ENCODE data around the gene RICTOR.

RICTOR gene

DNA sequence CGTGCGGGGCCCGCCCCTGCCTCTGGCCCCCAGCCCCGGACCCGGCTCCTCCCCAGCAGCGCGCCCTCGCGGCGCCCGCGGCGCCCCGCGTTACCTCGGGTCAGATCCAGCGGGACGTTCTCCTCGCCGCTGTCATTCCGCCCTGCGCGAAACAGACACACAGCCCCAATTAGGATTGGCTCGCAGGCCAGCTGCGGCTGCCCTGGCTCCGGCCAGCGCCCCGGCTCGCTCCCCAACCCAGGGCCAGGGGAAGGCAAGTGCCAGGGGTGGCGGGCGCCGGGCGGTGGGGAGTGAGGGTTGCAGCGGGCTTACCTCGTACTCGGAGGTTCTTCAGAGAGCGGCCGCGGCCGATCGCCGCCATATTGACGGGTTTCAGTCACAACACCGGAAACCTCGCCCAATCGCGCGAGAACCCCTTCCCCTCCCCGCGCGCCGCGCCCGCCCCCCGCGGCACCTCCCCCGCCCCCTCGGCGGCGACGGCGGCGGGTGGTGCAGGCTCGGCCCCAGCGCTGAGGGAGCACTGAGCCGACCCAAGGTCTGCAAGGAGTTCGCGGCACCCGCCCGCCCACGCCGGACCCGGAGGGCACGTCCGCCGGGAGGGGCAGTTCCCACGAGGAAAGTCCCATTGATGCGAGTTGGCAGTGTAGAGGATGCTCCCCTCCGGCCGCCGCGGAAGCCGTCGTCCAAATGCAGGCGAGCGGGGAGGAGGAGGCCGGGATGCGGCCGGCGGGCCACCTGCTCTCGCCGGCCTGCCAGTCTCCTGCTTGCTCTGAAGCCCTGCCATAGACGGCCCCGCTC, at the start of gene RICTOR:
RICTOR (minus strand) TSS at position 383 of the 798 bp plus-strand sequence; CDS start at position 361, 22 bp downstream.
- DNase-seq (ENCODE audit: low read depth): peak; percentile 87

DNA sequence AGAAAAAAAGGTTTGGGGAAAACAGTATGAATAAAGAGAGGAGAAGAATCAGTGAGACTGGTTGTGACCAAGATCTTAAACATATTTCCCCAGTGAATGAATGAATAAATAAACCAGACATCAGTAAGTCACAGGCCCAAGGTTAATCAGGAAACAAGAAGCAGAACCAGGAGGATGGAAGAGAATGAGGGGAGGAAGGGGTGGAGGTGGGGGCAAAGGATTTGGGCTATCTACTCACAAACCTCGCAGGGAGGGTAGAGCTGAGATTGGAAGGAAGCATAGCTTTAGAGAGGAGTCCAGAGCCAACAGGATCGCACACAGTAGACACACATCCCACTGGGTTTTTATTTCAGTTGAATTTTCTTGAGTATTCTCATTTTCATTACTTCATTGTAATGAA, 47.7 kb upstream of the RICTOR start:
- DNase-seq (ENCODE audit: low read depth): no peak

DNA sequence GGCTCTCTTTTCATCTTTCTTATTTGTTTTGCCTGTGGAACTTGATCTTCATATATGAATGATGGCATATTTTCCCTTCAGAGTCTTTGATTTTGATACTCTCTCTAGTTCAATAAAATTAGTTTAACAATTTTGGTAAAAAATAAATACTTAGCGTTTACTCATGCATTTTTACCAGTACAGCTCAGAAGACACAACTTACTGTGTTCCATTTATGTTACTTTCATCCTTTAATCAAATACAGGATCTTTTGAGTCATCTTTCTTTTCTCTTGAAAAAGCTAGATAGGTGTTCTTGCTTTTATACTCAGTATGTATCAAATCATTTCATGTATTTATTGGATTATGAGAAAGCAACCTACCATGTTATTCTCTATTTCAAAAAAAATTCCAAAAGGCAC, 47.1 kb upstream of the RICTOR start:
- DNase-seq (ENCODE audit: low read depth): no peak

- no peak for DNase-seq (ENCODE audit: low read depth)
Measured at GRCh38 chr5:39120052-39120420, 45.8 kb upstream of the RICTOR start.

DNA sequence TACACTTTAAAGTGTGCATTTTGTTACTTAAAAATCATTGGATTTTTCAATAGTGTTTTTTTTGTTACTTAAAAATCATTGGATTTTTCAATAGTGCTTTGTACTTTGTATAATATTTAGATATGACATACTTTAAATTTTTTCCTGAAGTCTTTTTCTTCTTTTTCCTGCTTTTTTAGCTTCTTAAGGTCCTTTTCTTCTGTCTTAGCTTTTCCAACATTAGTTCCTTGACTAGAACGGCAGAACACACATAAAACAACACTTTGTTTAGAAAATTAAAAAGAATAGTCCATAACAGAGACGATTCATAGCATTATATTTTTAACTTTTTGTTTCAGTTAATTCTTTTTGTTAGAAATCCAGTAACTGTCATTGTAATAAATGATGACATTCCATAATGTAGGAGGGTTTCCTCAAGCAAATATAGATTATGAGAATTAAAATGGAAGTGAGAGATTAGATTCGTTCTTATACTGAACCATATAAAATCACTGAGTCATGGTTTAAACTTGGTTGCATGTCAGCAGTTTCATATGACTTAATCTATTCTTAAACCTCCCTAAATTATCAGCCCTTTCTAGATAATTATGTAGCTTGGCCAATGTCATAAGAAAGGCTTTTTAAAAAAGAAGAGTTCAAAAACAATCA, 45.3 kb upstream of the RICTOR start:
- no peak for DNase-seq (ENCODE audit: low read depth)

- DNase-seq (ENCODE audit: low read depth): no peak
Measured at GRCh38 chr5:39118638-39119037, 44.4 kb upstream of the RICTOR start.

DNA sequence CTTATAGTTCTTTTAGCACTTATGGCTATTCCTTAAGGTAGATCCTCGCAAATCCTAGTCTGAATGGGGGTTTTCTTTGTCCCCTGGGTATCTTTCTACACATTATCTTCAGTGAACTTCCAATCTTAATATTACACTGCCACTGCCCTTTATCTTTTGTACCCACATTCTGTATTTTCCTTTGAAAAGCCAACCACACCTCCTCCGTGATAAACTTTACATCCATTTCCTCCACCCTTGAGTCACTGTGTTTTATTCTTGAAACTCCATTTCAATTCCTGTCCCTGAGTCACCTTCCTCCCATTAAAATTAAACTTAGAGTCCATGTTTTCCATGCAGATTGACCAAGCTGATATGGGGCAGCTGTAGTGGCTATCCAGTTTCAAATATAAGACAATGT, 43.2 kb upstream of the RICTOR start:
- no peak for DNase-seq (ENCODE audit: low read depth)

- no peak for DNase-seq (ENCODE audit: low read depth)
Measured at GRCh38 chr5:39116344-39117170, 42.4 kb upstream of the RICTOR start.

GRCh38 chr5:39115644-39116343, 41.6 kb upstream of the RICTOR start:
- DNase-seq (ENCODE audit: low read depth): no peak

DNA sequence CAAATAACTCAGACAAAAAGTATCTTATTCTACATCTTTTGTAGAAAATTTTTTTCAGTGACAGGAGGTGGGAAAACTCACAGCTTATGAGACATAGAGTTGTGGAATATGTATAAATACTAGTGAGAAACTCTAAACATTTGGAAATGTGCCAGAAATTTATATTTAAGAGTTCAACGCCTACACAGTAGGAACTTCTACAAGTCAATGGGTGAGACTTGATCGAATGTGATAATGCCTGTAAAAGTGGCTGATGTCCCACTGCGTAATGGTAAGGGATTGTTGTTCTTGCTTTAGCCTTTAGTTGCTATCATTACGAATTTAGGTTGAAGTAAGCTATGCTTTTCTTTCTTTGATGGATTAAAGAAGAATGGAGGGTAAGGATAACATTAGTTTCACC, 40.0 kb upstream of the RICTOR start:
- no peak for DNase-seq (ENCODE audit: low read depth)

DNA sequence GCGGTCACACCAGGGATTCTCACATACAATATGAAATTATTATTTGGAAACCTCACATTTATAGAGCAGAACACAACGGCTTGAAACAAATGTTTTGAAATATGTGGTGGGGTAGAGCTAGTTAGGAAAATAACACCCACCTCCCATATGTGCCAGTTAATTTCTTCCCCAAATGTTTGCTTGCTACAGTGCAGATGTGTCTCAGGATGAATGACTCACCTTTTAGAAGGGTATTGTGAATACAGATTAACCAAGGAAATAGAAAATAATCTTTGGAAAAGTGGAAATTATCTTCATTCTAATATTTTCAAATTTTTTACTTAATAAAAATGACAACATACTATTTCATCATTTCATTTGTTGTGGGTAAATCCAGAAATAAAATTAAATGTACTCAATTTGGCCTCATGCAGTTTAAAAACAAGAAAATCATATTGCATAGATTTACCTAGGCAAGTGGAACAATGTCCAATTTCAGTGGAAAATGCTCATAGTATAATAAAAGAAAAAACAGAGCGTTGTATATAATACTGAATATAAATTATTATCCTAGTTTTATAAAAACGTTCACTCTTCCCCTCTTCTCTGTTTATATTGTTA, 39.3 kb upstream of the RICTOR start:
- no peak for DNase-seq (ENCODE audit: low read depth)

DNA sequence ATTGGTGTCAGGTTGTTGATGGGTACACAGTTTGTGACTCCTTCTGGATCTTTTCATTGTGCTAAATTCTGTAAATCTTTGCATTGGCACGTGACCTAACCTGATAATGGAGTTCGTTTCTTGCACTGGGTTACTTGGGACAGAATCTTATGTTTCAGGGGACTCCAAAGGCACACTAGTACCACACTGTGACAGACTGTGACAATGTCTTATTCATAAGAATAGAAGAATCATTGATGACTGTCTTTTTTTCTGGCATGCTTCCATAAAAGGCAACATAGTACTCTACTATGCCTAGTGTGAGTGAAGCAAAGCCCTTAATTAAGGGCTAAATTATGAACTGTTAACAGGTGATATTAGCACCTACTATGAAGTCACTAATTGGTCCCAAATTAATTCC, 35.4 kb upstream of the RICTOR start:
- DNase-seq (ENCODE audit: low read depth): no peak

DNA sequence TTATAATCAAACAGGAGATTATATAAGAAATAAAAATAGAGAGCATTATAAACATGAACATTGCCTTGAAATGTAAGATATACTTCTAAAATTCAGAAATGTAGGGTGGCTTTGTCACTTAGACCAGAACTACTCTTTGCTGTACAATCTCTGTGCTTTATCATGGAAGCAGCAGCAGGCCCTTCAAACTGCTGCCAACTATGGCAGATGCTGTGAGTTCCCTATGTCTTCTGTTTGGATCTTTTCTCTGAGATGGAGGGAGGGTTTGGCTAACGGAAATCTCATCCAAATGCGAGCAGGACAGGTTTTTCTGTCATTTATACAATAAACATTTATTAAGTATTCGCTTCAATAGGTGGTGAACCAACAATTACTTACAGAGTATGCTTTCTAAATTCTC, 34.8 kb upstream of the RICTOR start:
- DNase-seq (ENCODE audit: low read depth): no peak

DNA sequence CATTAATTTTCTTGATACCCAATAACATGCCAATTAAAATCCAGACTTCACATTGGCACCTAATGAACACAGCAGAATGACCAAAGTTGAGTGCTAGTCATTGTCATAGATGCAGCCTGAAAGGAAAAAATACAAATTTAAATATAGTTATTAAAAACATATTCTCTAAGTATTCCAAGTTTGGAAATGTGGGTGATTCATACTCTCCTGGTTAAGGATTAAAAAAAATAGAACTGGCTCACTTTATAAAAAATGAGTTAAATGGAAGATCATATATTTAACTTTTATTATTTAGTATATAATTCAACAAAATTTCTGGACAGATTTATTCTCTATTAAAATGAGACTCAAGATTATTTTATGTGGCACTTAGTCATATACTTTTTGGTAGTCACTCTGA, 33.2 kb upstream of the RICTOR start:
- no peak for DNase-seq (ENCODE audit: low read depth)

DNA sequence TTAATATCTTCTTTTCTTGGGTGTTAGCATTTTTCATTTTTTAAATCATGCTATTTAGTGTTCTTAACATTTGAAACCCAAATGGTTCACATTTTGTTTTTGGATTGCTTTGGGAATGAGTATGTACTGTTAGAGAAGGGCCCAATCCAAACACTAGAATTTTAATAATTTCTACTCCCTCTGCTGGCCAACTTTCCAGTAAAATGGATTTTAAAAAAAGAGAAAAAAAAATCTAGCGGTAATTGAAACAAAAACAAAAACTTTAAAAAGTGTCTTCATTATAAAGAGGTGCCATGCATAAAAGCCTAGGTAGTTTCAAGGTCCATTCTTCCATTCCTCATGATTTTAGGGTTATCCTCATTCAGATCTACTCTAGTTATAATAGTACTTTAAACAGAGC, 32.1 kb upstream of the RICTOR start:
- DNase-seq (ENCODE audit: low read depth): no peak

GRCh38 chr5:39104221-39104620, 30.0 kb upstream of the RICTOR start:
- DNase-seq (ENCODE audit: low read depth): no peak

GRCh38 chr5:39102684-39103155, 28.5 kb upstream of the RICTOR start:
- no peak for DNase-seq (ENCODE audit: low read depth)

DNA sequence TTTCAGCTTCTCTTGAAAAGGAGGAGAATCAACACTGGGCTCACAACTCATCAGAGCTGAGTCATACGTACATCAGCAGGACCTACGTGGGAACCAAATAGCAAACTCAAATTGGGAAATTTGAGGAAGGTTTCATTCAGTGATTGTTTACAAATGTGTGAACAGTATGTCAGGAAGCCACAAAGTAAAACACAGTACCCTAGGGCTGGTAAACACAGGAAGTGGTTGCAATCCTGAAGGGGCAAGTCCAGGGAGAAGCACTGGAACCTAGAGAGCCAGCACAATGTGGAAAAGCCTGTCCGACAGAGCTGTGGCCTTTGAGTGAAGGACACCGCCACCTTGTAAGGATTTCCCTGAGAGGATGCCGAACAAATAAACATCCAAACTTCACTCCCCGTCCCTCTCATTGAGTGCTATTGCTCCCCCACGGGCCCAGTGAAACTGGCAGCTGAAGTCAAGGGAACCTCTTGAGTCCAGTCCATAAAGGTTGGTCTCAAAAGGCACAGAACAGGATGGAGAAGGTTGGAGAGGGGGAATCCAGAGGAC, 26.7 kb upstream of the RICTOR start:
- no peak for DNase-seq (ENCODE audit: low read depth)

DNA sequence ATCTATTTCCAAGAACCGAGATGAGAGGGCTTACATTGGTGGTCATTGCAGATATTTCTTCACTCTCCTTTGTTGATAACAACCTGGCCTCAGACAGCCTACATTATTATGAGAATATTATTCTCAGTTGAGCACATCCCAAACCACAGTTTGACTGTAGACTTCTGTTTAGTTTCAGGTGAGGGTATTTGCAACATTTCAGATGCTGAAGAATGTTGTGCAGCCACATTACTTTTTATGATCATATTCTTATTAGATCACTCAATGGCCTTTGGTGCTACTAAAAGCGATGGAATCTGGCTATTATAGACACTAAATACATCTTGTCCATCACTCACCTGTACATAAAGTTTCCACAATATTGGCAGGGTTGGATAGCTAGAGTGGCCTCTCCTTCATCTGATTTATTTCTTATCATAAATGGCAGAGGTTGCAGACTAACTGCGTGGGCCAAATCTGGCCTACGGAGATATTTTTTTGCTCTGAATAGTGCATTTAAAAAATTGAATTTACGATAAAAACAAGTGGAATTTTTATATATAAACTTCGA, 26.2 kb upstream of the RICTOR start:
- no peak for DNase-seq (ENCODE audit: low read depth)

DNA sequence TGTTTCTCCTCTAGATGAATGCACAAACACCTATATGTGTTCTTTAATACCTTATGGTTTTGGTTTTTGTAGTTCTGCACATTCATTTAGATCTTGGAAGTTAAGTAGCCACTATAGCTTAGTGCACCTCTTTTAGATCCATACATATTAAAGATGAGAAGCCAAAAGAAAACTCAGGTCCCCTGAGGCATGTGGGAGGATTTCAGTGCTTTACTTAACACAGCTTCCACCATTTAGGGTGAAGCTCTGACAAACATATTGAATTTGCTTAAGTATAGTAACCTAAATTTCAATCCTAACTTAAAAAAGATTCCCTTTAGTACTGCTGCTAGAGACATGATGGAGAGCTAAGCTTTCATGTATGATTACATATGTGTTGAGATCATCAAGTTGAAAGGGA, 25.6 kb upstream of the RICTOR start:
- no peak for DNase-seq (ENCODE audit: low read depth)

GRCh38 chr5:39093352-39093751, 19.2 kb upstream of the RICTOR start:
- DNase-seq (ENCODE audit: low read depth): no peak
